Suprapubic skin (tissue), 3 donors: Measurements from ENCODE around the gene CYP4B1.

Experiments used
- CTCF ChIP-seq, 2 donors: fragments of 200-600 bp in 1 of 2; fragments of 450-650 bp in 1 of 2; sonication (generic) in 1 of 2; IDR thresholded peaks; one replicate each; pipeline ENCODE4 v1.5.1; 2016 to 2019; ENCODE audit warnings: antibody characterized with exemption in 2 of 2, mild to moderate bottlenecking in 1 of 2, moderate library complexity in 1 of 2
- EP300 ChIP-seq: sonication (generic); formaldehyde crosslinking; IDR thresholded peaks from one replicate; pipeline ENCODE4 v1.6.1; 2017; ENCODE audit warnings: antibody characterized with exemption
- POLR2A ChIP-seq, 2 donors: fragments of 450-650 bp; IDR thresholded peaks; one replicate each; pipeline ENCODE4 v1.6.1; 2017; ENCODE audit warnings: antibody characterized with exemption in 2 of 2, mild to moderate bottlenecking in 2 of 2, moderate library complexity in 2 of 2

- TF ChIP-seq CTCF (IDR thresholded peaks at IDR 0.05): no peak
- TF ChIP-seq POLR2A (IDR thresholded peaks at IDR 0.05): no peak
- no peak for TF ChIP-seq EP300
Measured at GRCh38 chr1:46770541-46770940, 28.3 kb upstream of the CYP4B1 start.
